Stimulated activated CD8-positive, alpha-beta memory T cell treated with anti-CD3 and anti-CD28 coated beads, Interleukin-12 subunit alpha, Interleukin-12 subunit beta, amount 100 ng/mL, for 4 hours (primary cell): Measurements from ENCODE around the gene INSM1.

Experiments used
- DNase-seq: peaks from one replicate; pipeline ENCODE4 v3.0.0-alpha.2; 2020; ENCODE audit warnings: low read depth

INSM1 gene

GRCh38 chr20:20395087-20395486, 27.2 kb downstream of the INSM1 start:
- no peak for DNase-seq

GRCh38 chr20:20395903-20396568, 28.1 kb downstream of the INSM1 start:
- DNase-seq: no peak

- DNase-seq: no peak
These were observed 28.9 kb downstream of the INSM1 start for GRCh38 chr20:20396794-20397193.

- DNase-seq: no peak
These were observed 30.2 kb downstream of the INSM1 start for GRCh38 chr20:20398123-20398522.

- no peak for DNase-seq
These were observed 31.9 kb downstream of the INSM1 start for GRCh38 chr20:20399531-20400500.

- DNase-seq: no peak
These were observed 34.1 kb downstream of the INSM1 start for GRCh38 chr20:20401991-20402390.

GRCh38 chr20:20404633-20405032, 36.7 kb downstream of the INSM1 start:
- DNase-seq: no peak

- no peak for DNase-seq
These were observed 37.7 kb downstream of the INSM1 start for GRCh38 chr20:20405623-20406022.

GRCh38 chr20:20406306-20406705, 38.4 kb downstream of the INSM1 start:
- DNase-seq: no peak

GRCh38 chr20:20407891-20408805, 40.2 kb downstream of the INSM1 start:
- DNase-seq: no peak

- DNase-seq: no peak
These were observed 41.4 kb downstream of the INSM1 start for GRCh38 chr20:20409331-20409730.

- no peak for DNase-seq
These were observed 42.8 kb downstream of the INSM1 start for GRCh38 chr20:20410678-20411077.

- no peak for DNase-seq
These were observed 43.5 kb downstream of the INSM1 start for GRCh38 chr20:20411402-20411801.

- no peak for DNase-seq
These were observed 43.9 kb downstream of the INSM1 start for GRCh38 chr20:20411836-20412235.

- DNase-seq: no peak
These were observed 44.8 kb downstream of the INSM1 start for GRCh38 chr20:20412750-20413149.

- no peak for DNase-seq
These were observed 45.9 kb downstream of the INSM1 start for GRCh38 chr20:20413810-20414281.

- DNase-seq: no peak
These were observed 46.8 kb downstream of the INSM1 start for GRCh38 chr20:20414640-20415220.

- no peak for DNase-seq
These were observed 47.4 kb downstream of the INSM1 start for GRCh38 chr20:20415321-20415720.

- DNase-seq: no peak
These were observed 50.2 kb downstream of the INSM1 start for GRCh38 chr20:20417876-20418676.
